Stimulated activated CD8-positive, alpha-beta memory T cell treated with anti-CD3 and anti-CD28 coated beads, Interleukin-4, amount 100 ng/mL, for 1 hour (primary cell): Measurements from ENCODE around the gene KPRP.

ENCODE experiments used
- DNase-seq, 2 donors: peaks; one replicate each; pipeline ENCODE4 v3.0.0-alpha.2; 2020; ENCODE audit warnings: low read depth in 2 of 2, low spot score in 1 of 2

Gene KPRP

GRCh38 chr1:152757747-152758146 lies at the start of gene KPRP:
Gene KPRP (plus strand): TSS chr1:152758025. CDS start chr1:152759589, 1,564 bp downstream.
- DNase-seq = no peak

GRCh38 chr1:152718238-152718637 lies 39.6 kb upstream of the KPRP start:
- no peak for DNase-seq

- no peak for DNase-seq
Observed at GRCh38 chr1:152725261-152725660, 32.6 kb upstream of the KPRP start.

GRCh38 chr1:152728986-152729385 lies 28.8 kb upstream of the KPRP start:
- no peak for DNase-seq

GRCh38 chr1:152735648-152736047 lies 22.2 kb upstream of the KPRP start:
- no peak for DNase-seq

- no peak for DNase-seq
Observed at GRCh38 chr1:152737997-152738396, 19.8 kb upstream of the KPRP start.

- DNase-seq = no peak
Observed at GRCh38 chr1:152739841-152740240, 18.0 kb upstream of the KPRP start.

GRCh38 chr1:152741656-152742055 lies 16.2 kb upstream of the KPRP start:
- no peak for DNase-seq

GRCh38 chr1:152743371-152744145 lies 14.3 kb upstream of the KPRP start:
- no peak for DNase-seq

GRCh38 chr1:152745289-152745704 lies 12.5 kb upstream of the KPRP start:
- no peak for DNase-seq

- DNase-seq = no peak
Observed at GRCh38 chr1:152745765-152746444, 11.9 kb upstream of the KPRP start.

- DNase-seq = no peak
Observed at GRCh38 chr1:152747831-152748230, 10.0 kb upstream of the KPRP start.

GRCh38 chr1:152752225-152752624 lies 5.6 kb upstream of the KPRP start:
- DNase-seq = no peak

- no peak for DNase-seq
Observed at GRCh38 chr1:152753586-152753985, 4.2 kb upstream of the KPRP start.

- no peak for DNase-seq
Observed at GRCh38 chr1:152756872-152757271, 953 bp upstream of the KPRP start.

GRCh38 chr1:152758636-152759035 lies 811 bp downstream of the KPRP start:
- no peak for DNase-seq

GRCh38 chr1:152759453-152760173 lies 1.8 kb downstream of the KPRP start:
- DNase-seq = no peak

- no peak for DNase-seq
Observed at GRCh38 chr1:152760551-152761190, 2.8 kb downstream of the KPRP start.

- DNase-seq = no peak
Observed at GRCh38 chr1:152761609-152762213, 3.9 kb downstream of the KPRP start.

GRCh38 chr1:152768847-152769533 lies 11.2 kb downstream of the KPRP start:
- DNase-seq = no peak
